HG02759 (cell line): ENCODE results near the gene INTS7.
"Not testable (repeated sequence)": the region's sequence is repeated elsewhere in the genome, so short reads cannot be mapped to it uniquely, and the experiment has no call there.

Source experiments
- ATAC-seq: cut with Tn5 transposase; IDR thresholded peaks from one replicate; pipeline ENCODE4 v1.9.1; 2021; ENCODE audit warnings: mild to moderate bottlenecking, moderate library complexity; ENCODE audit not compliant: unreplicated experiment

Gene INTS7

GRCh38 chr1:211986628-211987254 lies 48.6 kb downstream of the INTS7 start:
- ATAC-seq: no peak

GRCh38 chr1:211985556-211986264 lies 49.6 kb downstream of the INTS7 start:
- no peak for ATAC-seq

- ATAC-seq: no peak
Measured at GRCh38 chr1:211978596-211978995, 56.8 kb downstream of the INTS7 start.

GRCh38 chr1:211975152-211975941 lies 60.0 kb downstream of the INTS7 start:
- no peak for ATAC-seq

- ATAC-seq: no peak
Measured at GRCh38 chr1:211973541-211973940, 61.8 kb downstream of the INTS7 start.

- ATAC-seq: no peak
Measured at GRCh38 chr1:211968200-211968834, 67.0 kb downstream of the INTS7 start.

GRCh38 chr1:211967704-211968103 lies 67.7 kb downstream of the INTS7 start:
- no peak for ATAC-seq

- no peak for ATAC-seq
Measured at GRCh38 chr1:211965108-211965805, 70.1 kb downstream of the INTS7 start.

- no peak for ATAC-seq
Measured at GRCh38 chr1:211959680-211960079, 75.7 kb downstream of the INTS7 start.

GRCh38 chr1:211959221-211959620 lies 76.1 kb downstream of the INTS7 start:
- ATAC-seq: no peak

- ATAC-seq: not testable (repeated sequence)
Measured at GRCh38 chr1:211954028-211954427, 81.3 kb downstream of the INTS7 start.

- not testable (repeated sequence) for ATAC-seq
Measured at GRCh38 chr1:211953543-211953942, 81.8 kb downstream of the INTS7 start.

- no peak for ATAC-seq
Measured at GRCh38 chr1:211952299-211952698, 83.1 kb downstream of the INTS7 start.

- peak; percentile 95 for ATAC-seq
Measured at GRCh38 chr1:211951856-211952255, 83.5 kb downstream of the INTS7 start.

- ATAC-seq: no peak
Measured at GRCh38 chr1:211948377-211948776, 87.0 kb downstream of the INTS7 start.

- no peak for ATAC-seq
Measured at GRCh38 chr1:211947396-211948295, 87.7 kb downstream of the INTS7 start.

GRCh38 chr1:211944733-211945500 lies 90.4 kb downstream of the INTS7 start:
- no peak for ATAC-seq

GRCh38 chr1:211942583-211942982 lies 92.8 kb downstream of the INTS7 start:
- ATAC-seq: no peak

- peak; percentile 80 for ATAC-seq
Measured at GRCh38 chr1:211939876-211940468, 95.4 kb downstream of the INTS7 start.
